M059J (cell line): Measurements from ENCODE around the gene FOXJ3. TPM values are rescaled to one million over a fixed set of nuclear protein-coding genes. Genes with fewer than 3 reads are reported as not detected.
"Not testable (repeated sequence)": the region's sequence is repeated elsewhere in the genome, so short reads cannot be mapped to it uniquely, and the experiment has no call there.

Source experiments
- DNase-seq: peaks from one replicate; pipeline ENCODE4 v3.0.0-alpha.2; 2012; ENCODE audit warnings: low read depth
- total RNA-seq: library from RNA; depleted of rRNA; stranded (reverse); fragments of >200 nt; shearing (Covaris generic); gene quantifications from 2 replicates; pipeline ENCODE4 v1.2.3, GENCODE V29; 2014

Gene FOXJ3
- total RNA-seq, 1 experiment from 2014 or later, result 31.9 TPM

GRCh38 chr1:42251042-42251441 lies 84.0 kb downstream of the FOXJ3 start:
- no peak for DNase-seq

- DNase-seq, result no peak
These were observed 84.9 kb downstream of the FOXJ3 start for GRCh38 chr1:42250164-42250563.

- DNase-seq, result peak; percentile 39
These were observed 93.9 kb downstream of the FOXJ3 start for GRCh38 chr1:42240966-42241755.

- DNase-seq, result no peak
These were observed 95.5 kb downstream of the FOXJ3 start for GRCh38 chr1:42239555-42239954.

- DNase-seq, result no peak
These were observed 96.0 kb downstream of the FOXJ3 start for GRCh38 chr1:42239041-42239440.

- no peak for DNase-seq
These were observed 103.8 kb downstream of the FOXJ3 start for GRCh38 chr1:42231253-42231652.

- DNase-seq, result no peak
These were observed 106.1 kb downstream of the FOXJ3 start for GRCh38 chr1:42228938-42229337.

- DNase-seq, result no peak
These were observed 112.0 kb downstream of the FOXJ3 start for GRCh38 chr1:42223036-42223435.

- peak; percentile 91 for DNase-seq
These were observed 113.0 kb downstream of the FOXJ3 start for GRCh38 chr1:42221952-42222606.

- DNase-seq, result no peak
These were observed 113.6 kb downstream of the FOXJ3 start for GRCh38 chr1:42221456-42221855.

GRCh38 chr1:42219627-42220026 lies 115.4 kb downstream of the FOXJ3 start:
- DNase-seq, result no peak

- DNase-seq, result peak; percentile 62
These were observed 120.6 kb downstream of the FOXJ3 start for GRCh38 chr1:42214447-42214871.

- peak; percentile 60 for DNase-seq
These were observed 123.8 kb downstream of the FOXJ3 start for GRCh38 chr1:42211224-42211623.

- DNase-seq, result peak; percentile 88
These were observed 124.5 kb downstream of the FOXJ3 start for GRCh38 chr1:42210421-42211133.

GRCh38 chr1:42209526-42210251 lies 125.3 kb downstream of the FOXJ3 start:
- DNase-seq, result peak; percentile 84

GRCh38 chr1:42206930-42207329 lies 128.1 kb downstream of the FOXJ3 start:
- DNase-seq, result not testable (repeated sequence)

- DNase-seq, result peak; percentile 25
These were observed 128.9 kb downstream of the FOXJ3 start for GRCh38 chr1:42206164-42206563.

GRCh38 chr1:42201986-42202385 lies 133.0 kb downstream of the FOXJ3 start:
- DNase-seq, result no peak

- DNase-seq, result no peak
These were observed 136.8 kb downstream of the FOXJ3 start for GRCh38 chr1:42198251-42198650.

GRCh38 chr1:42195841-42196240 lies 139.2 kb downstream of the FOXJ3 start:
- peak; percentile 70 for DNase-seq

GRCh38 chr1:42192106-42192505 lies 142.9 kb downstream of the FOXJ3 start:
- no peak for DNase-seq

GRCh38 chr1:42191319-42191718 lies 143.7 kb downstream of the FOXJ3 start:
- no peak for DNase-seq
